Skin of body (tissue), 2 donors: ENCODE results near the gene ELOVL5. TPM values are rescaled to one million over a fixed set of nuclear protein-coding genes. Genes with fewer than 3 reads are reported as not detected.
A peak's percentile ranks its signal among the peaks of the same experiment; 100 is the strongest.
"Not testable (repeated sequence)": the region's sequence is repeated elsewhere in the genome, so short reads cannot be mapped to it uniquely, and the experiment has no call there.

Source experiments
- DNase-seq: peaks from one replicate; lab custom pipeline; 2025; lab: John Stamatoyannopoulos, UW
- total RNA-seq: library from RNA; depleted of rRNA; stranded (reverse); fragments of >200 nt; gene quantifications from one replicate; pipeline ENCODE4 v1.2.3, GENCODE V29; 2014

ELOVL5 gene
- total RNA-seq = 78.7 TPM

- peak; percentile 95 for DNase-seq
Observed at GRCh38 chr6:53348371-53349208, at the start of gene ELOVL5. Gene ELOVL5, minus strand, starts transcription at chr6:53348950. Its CDS starts 53,251 bp downstream, at chr6:53295699.

DNA sequence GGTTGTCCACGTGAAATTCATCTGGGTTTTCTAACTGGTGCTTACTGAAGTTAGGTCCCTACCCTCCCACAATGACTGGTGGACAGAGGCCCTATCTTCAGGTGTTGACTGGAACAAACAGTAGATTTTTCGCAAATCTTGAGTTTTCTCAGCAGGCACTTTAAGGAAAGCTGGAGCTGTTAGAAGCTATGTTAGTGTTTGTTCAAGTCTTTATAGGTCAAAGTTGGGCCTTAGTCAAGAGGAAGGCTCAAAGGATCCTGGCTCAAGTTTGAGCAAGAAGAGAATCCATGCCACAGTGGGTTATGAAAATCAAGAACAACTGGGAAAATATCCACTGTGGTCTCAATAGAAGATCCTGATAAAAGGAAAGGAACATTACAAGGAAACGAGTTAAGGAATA, 48.5 kb upstream of the ELOVL5 start:
- DNase-seq = no peak

DNA sequence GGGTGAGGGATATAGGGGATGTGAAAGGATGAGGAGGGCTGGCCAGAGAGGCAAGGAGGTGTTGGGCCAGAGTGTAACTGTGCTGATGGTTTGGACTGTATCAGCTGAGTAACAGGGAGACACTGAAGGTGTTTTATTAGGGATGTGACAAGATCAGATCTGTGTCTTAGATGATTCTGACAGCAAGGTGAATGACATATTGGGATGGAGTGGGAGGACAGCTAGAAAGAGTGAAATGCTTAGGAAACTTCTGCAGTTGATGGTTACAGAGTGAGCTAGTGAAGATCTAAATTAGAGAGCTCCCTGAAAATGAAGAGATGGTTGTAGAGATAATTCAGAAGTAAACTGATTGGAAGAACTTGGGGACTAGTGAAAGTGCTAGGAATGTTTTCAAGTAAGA, 47.2 kb upstream of the ELOVL5 start:
- DNase-seq = no peak

GRCh38 chr6:53394704-53395103, 46.0 kb upstream of the ELOVL5 start:
- no peak for DNase-seq

DNA sequence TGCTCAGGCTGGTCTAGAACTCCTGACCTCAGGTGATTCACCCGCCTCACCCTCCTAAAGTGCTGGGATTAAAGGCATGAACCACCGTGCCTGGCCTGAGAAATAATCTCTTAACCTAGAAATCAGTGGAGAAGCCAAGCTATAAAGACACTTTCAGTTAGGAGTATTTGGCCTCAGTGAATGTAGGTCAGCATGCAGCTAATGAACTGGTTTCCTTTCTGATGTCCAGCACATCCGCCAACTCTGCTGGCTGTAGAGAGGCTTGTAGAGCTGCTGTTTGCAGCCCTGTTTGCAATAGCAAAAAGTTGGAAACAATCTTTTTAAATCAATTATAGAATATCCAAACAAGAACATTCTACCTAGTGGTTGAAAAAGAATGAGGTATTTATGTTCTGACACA, 42.4 kb upstream of the ELOVL5 start:
- peak; percentile 2 for DNase-seq

- no peak for DNase-seq
Observed at GRCh38 chr6:53390010-53390409, 41.3 kb upstream of the ELOVL5 start.

GRCh38 chr6:53388615-53389014, 39.9 kb upstream of the ELOVL5 start:
- not testable (repeated sequence) for DNase-seq

DNA sequence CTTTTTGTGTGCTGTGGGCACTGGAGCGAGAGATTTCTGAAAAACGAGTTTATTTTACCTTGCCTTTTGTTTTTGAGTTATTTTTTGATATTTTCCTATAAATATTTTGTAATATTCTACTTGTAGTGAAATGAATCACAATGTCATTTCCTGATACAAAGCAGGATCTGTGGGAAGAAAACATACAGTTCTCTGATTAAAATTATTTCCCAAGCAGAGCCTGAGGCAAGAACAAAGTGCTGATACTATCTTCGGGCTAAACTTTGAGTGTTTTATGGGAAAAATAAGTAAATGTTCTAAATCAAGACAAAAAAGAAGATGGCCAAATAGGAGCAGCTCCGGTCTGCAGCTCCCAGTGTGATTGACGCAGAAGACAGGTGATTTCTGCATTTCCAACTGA, 33.7 kb upstream of the ELOVL5 start:
- no peak for DNase-seq

- no peak for DNase-seq
Observed at GRCh38 chr6:53378208-53378607, 29.5 kb upstream of the ELOVL5 start.

GRCh38 chr6:53377793-53378192, 29.0 kb upstream of the ELOVL5 start:
- DNase-seq = no peak

GRCh38 chr6:53377289-53377688, 28.5 kb upstream of the ELOVL5 start:
- no peak for DNase-seq

DNA sequence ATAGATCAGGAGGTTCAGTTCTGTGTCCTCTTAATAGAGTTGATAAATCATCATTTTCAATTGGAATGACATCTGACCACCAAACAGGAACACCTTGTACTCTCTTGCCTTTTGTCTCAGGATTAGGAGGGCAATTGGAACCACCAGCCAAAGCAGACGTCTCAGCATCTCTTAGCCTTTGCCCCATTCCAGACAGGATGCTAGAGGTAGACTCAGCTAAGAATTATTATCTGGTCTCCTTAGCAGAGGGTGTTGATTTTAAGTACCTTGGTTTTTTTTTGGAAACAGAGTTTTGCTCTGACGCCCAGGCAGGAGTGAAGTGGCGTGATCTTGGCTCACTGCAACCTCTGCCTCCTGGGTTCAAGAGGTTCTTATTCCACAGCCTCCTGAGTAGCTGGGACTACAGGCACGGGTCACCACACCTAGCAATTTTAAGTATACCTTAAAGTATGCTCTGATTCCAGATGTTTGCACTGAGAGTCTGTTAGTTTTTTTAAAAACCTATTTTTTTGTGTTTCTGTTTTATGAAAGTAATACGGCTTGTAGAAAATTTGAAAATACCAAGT, 28.0 kb upstream of the ELOVL5 start:
- DNase-seq = no peak

DNA sequence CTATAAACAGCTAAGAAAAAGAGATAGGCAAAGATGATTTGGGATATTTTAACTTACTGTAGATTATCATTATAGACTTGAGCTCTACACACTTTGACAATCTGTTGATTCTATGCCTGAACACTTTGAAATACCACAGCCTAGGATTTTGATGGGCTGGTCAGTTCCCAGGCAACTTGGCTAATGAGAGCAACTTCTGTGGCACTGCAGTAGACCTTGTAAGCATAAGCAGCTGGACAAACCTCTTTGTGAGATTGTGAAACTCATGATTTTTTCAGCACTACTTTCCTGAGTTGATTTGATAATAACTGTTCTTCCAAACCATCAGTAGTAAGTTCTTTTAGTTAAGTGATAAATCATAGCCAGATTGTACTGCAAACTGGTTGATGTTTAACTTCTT, 27.1 kb upstream of the ELOVL5 start:
- DNase-seq = no peak

GRCh38 chr6:53373638-53374037, 24.9 kb upstream of the ELOVL5 start:
- DNase-seq = no peak

- DNase-seq = no peak
Observed at GRCh38 chr6:53369876-53370515, 21.2 kb upstream of the ELOVL5 start.

- no peak for DNase-seq
Observed at GRCh38 chr6:53369051-53369450, 20.3 kb upstream of the ELOVL5 start.

GRCh38 chr6:53366128-53366641, 17.4 kb upstream of the ELOVL5 start:
- no peak for DNase-seq

- DNase-seq = no peak
Observed at GRCh38 chr6:53363341-53364079, 14.8 kb upstream of the ELOVL5 start.

DNA sequence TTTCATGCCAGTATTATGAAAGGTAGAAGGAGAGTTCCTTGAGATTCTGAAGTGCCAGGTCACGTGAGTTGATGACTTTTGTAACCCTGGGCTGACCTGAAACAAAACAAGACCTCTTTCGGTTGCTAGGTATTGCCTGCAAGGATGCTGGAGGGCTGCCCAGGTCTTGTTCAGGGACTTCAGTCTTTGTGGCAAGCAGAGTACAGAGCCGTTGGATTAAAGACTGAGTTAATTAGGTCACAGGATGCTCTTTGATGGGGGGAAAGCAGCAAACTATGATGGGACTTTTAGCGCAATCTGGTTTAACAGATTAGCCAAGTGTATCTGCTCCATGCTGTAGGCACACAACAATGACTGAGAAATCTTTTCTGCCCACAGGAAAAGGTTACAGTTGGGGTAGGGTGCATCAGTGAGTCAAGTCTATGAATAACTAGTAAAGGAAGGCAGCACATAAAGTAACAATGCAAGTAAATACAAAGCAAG, 12.8 kb upstream of the ELOVL5 start:
- DNase-seq = no peak

DNA sequence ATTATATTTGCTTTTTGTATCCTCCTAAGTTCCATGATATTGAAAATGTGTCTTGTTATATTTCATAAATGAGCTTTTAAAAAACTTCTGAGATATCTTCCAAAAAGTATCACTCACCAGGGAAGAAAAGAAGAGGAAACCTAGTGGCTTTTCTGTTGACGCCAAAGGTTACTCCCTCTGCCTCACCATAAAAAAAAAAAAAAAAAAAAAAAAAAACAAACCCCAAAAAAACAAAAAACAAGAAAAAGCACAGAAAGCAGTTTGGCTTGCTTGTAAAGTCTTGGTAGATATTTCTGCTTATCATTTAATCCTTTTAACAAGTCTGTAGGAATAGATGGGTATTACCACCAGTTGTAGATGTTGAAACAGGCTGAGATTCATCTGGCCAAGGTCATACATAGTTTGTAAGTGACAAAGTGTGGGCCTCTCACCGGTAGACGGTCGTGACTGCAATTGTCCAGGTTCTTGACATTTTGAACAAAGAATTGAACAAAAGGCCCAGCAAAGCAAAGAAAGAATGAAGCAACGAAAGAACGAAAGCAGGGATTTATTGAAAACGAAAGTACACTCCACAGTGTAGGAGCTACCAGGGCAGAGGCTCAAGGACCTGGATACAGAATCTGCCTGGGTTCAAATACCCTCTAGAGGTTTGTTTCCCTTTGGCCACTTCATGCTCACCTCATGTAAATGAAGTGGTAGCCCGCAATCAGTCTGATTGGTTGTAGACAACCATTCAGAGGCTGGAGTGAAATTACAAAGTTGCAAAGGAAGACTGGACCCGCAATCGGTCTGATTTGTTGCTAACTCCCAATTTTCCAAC, 11.6 kb upstream of the ELOVL5 start:
- no peak for DNase-seq

DNA sequence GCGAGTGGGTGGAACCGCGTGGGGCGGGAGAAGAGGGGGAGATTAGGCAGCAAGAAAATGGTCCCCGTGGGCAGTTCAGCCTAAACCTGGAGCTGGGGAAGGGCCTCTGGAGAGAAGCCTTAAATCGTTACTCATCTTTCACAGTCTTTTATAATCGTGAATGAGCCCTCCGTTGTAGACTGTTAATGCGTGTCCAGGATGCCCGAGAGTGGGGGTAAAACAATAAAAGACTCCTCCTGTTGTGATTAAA, 11.0 kb upstream of the ELOVL5 start:
- peak; percentile 58 for DNase-seq
